NT2/D1 (cell line): ENCODE measurements around the gene REPIN1.

ENCODE experiments used
- SUZ12 ChIP-seq: IDR thresholded peaks from 2 replicates; pipeline ENCODE4 v1.6.1; 2011; ENCODE audit not compliant: insufficient read length, insufficient read depth; ENCODE audit errors: extremely low read depth
- YY1 ChIP-seq: IDR thresholded peaks from 2 replicates; pipeline ENCODE4 v1.6.1; 2011; ENCODE audit not compliant: insufficient read length, insufficient read depth
- ZNF274 ChIP-seq: IDR thresholded peaks from 2 replicates; pipeline ENCODE4 v1.6.1; 2011; ENCODE audit warnings: mild to moderate bottlenecking, low read depth, low read length

- TF ChIP-seq ZNF274: no peak
- no peak for TF ChIP-seq SUZ12
- no peak for TF ChIP-seq YY1
These were observed 30.9 kb downstream of the REPIN1 start for GRCh38 chr7:150399421-150400007.
